Kasumi-1 (cell line): ENCODE results near the gene CEP112.

Experiments used
- DNase-seq, 2 experiments: peaks; one replicate each; lab custom pipeline; 2025; lab: John Stamatoyannopoulos, UW

CEP112 gene

GRCh38 chr17:66191593-66192377, at the start of gene CEP112:
Gene CEP112, minus strand, starts transcription at chr17:66192133.
- DNase-seq: peak; percentile 60 to 62

GRCh38 chr17:66240630-66241029, 48.7 kb upstream of the CEP112 start:
- no peak for DNase-seq

GRCh38 chr17:66240013-66240412, 48.1 kb upstream of the CEP112 start:
- no peak for DNase-seq

- DNase-seq: no peak
These were observed 43.6 kb upstream of the CEP112 start for GRCh38 chr17:66235377-66235994.

GRCh38 chr17:66234611-66235010, 42.7 kb upstream of the CEP112 start:
- no peak for DNase-seq

GRCh38 chr17:66233023-66233753, 41.3 kb upstream of the CEP112 start:
- DNase-seq: no peak

GRCh38 chr17:66230922-66231591, 39.1 kb upstream of the CEP112 start:
- no peak for DNase-seq

- DNase-seq: no peak
These were observed 38.0 kb upstream of the CEP112 start for GRCh38 chr17:66229783-66230538.

- DNase-seq: no peak
These were observed 37.2 kb upstream of the CEP112 start, which contains the start of gene APOH for GRCh38 chr17:66228887-66229782. Gene APOH, minus strand, starts transcription at chr17:66229415. Its CDS starts 36 bp downstream, at chr17:66229379.

GRCh38 chr17:66227212-66228045, 35.5 kb upstream of the CEP112 start:
- no peak for DNase-seq

GRCh38 chr17:66222798-66223350, 30.9 kb upstream of the CEP112 start:
- DNase-seq: no peak

- DNase-seq: no peak
These were observed 30.0 kb upstream of the CEP112 start for GRCh38 chr17:66221755-66222530.

- no peak for DNase-seq
These were observed 29.4 kb upstream of the CEP112 start for GRCh38 chr17:66221343-66221742.

- no peak for DNase-seq
These were observed 28.3 kb upstream of the CEP112 start for GRCh38 chr17:66220079-66220835.

- no peak for DNase-seq
These were observed 23.6 kb upstream of the CEP112 start for GRCh38 chr17:66215529-66215911.

- DNase-seq: no peak
These were observed 23.1 kb upstream of the CEP112 start for GRCh38 chr17:66214884-66215528.
